ENCODE data around the gene SIGLEC15.

GRCh38 chr18:45826084-45826483 is 609 bp downstream of the SIGLEC15 start:
- TF ChIP-seq CTCF (IDR thresholded peaks at IDR 0.05) (no peak), POLR2A (IDR thresholded peaks at IDR 0.05) (no peak)
